ENCODE measurements around the gene TSSK6.

TSSK6 gene

GRCh38 chr19:19465436-19466070 is 49.8 kb downstream of the TSSK6 start:
- no peak for TF ChIP-seq CTCF (conservative IDR thresholded peaks at IDR 0.05; ENCODE audit: low read depth, low read length)
- H3K9ac ChIP-seq = no peak overlapping the region
- H3K27ac ChIP-seq = no peak overlapping the region
- no peaks in the 10 kb centered on the region for H3K27me3 ChIP-seq (ENCODE audit: insufficient read depth, low read depth)
- no peak overlapping the region for H3K4me3 ChIP-seq (IDR thresholded peaks at IDR 0.05; ENCODE audit: insufficient read depth, low read depth, low read length)
- no peaks in the 10 kb centered on the region for H3K4me1 ChIP-seq (ENCODE audit: low read depth, poor library complexity, severe bottlenecking)
- H3K4me2 ChIP-seq = no peak overlapping the region
- H3K79me2 ChIP-seq (ENCODE audit: insufficient read depth, low read depth) = peaks cover 27% of the 10 kb centered on the region; the same call in 1 of the 2 replicates
- peaks cover 4% of the 10 kb centered on the region; the same call in 1 of the 2 replicates for H3K36me3 ChIP-seq (ENCODE audit: insufficient read depth)
- H2AFZ ChIP-seq (ENCODE audit: low read depth) = no peak overlapping the region
- no peaks in the 10 kb centered on the region; the same call in 1 of the 2 replicates for H4K20me1 ChIP-seq (ENCODE audit: insufficient read depth)

GRCh38 chr19:19464339-19465098 is 50.8 kb downstream of the TSSK6 start:
- Histone ChIP-seq H4K20me1 (ENCODE audit: insufficient read depth) (peaks cover 2% of the 10 kb centered on the region), H3K27ac (no peak overlapping the region)

More at GRCh38 chr19:19464339-19465098, 50.8 kb downstream of the TSSK6 start:
- Histone ChIP-seq H2AFZ (ENCODE audit: low read depth) (no peak overlapping the region), H3K79me2 (ENCODE audit: insufficient read depth, low read depth) (peaks cover 33% of the 10 kb centered on the region; the same call in 1 of the 2 replicates), H3K9ac (no peak overlapping the region), H3K4me1 (ENCODE audit: low read depth, poor library complexity, severe bottlenecking) (no peaks in the 10 kb centered on the region), H3K27me3 (ENCODE audit: insufficient read depth, low read depth) (no peaks in the 10 kb centered on the region), H3K36me3 (ENCODE audit: insufficient read depth) (peaks cover 4% of the 10 kb centered on the region; the same call in 1 of the 2 replicates), H3K4me2 (no peak overlapping the region), H3K4me3 (IDR thresholded peaks at IDR 0.05; ENCODE audit: insufficient read depth, low read depth, low read length) (no peak overlapping the region)
- TF ChIP-seq CTCF (conservative IDR thresholded peaks at IDR 0.05; ENCODE audit: low read depth, low read length) = no peak

Data from KMS-11 (cell line).